ENCODE data around the gene MAGI2. TPM values are rescaled to one million over a fixed set of nuclear protein-coding genes. Genes with fewer than 3 reads are reported as not detected.

Gene MAGI2
- total and polyA plus RNA-seq, 2 donors (not counting 3 experiments of a cell fraction or from before 2014, with no cell fraction given): 0.28 to 6.0 TPM

- H3K27me3 ChIP-seq (ENCODE audit: control insufficient read depth in 2 of 2, insufficient read depth in 2 of 2, low read length in 2 of 2): no peaks in the 10 kb centered on the region
- TF ChIP-seq FOS (IDR thresholded peaks at IDR 0.05; ENCODE audit: borderline replicate concordance, insufficient read depth, low read length) (no peak), MYC (IDR thresholded peaks at IDR 0.05; ENCODE audit: low read depth, low read length) (no peak), POLR2A (IDR thresholded peaks at IDR 0.05; ENCODE audit: low read depth, low read length) (no peak), POLR2AphosphoS5 (IDR thresholded peaks at IDR 0.05; ENCODE audit: insufficient read depth, low read depth, low read length) (no peak), EZH2 (IDR thresholded peaks at IDR 0.05; ENCODE audit: borderline replicate concordance, low read depth, low read length, severe bottlenecking) (no peak), JUN (IDR thresholded peaks at IDR 0.05; ENCODE audit: borderline replicate concordance, insufficient read depth, insufficient read length, low read depth) (no peak), CTCF (IDR thresholded peaks at IDR 0.05; ENCODE audit: extremely low read depth in 1 of 2, insufficient read depth in 1 of 2, low read depth in 1 of 2, low read length in 2 of 2) (no peak), GATA2 (IDR thresholded peaks at IDR 0.05; ENCODE audit: insufficient read depth, insufficient read length, low read depth, low read length) (no peak)
- TF ChIP-seq, protein P1, sequence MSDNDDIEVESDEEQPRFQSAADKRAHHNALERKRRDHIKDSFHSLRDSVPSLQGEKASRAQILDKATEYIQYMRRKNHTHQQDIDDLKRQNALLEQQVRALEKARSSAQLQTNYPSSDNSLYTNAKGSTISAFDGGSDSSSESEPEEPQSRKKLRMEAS (IDR thresholded peaks at IDR 0.05; ENCODE audit: insufficient read depth, insufficient read length): no peak
- H3K4me1 ChIP-seq (ENCODE audit: control insufficient read depth, extremely low read depth, insufficient read depth, low read length): no peaks in the 10 kb centered on the region
- no peak overlapping the region for H3K9ac ChIP-seq (replicated peaks; ENCODE audit: extremely low read depth, insufficient read depth, low read length)
- dilution Hi-C loops (cut with MboI; ENCODE audit: extremely low pct_ligation_motif_present, low sequenced_read_pairs) (no loop called here), intact Hi-C loops (cut with micrococcal nuclease) (no loop called here)
- ChIA-PET CTCF (no interaction called here), POLR2A (no interaction called here)
- H3K9me3 ChIP-seq (replicated peaks; ENCODE audit: control insufficient read depth, insufficient read depth, low read length): no peaks in the 10 kb centered on the region
- H3K9me1 ChIP-seq (replicated peaks; ENCODE audit: control insufficient read depth, extremely low read depth, insufficient read depth, low read length): no peaks in the 10 kb centered on the region
- no TSS peak for BruUV-seq (replicated peaks)
- H3K79me2 ChIP-seq (ENCODE audit: control insufficient read depth, insufficient read depth, low read length): no peaks in the 10 kb centered on the region
- no peaks in the 10 kb centered on the region for H4K20me1 ChIP-seq (replicated peaks; ENCODE audit: control insufficient read depth, extremely low read depth, insufficient read depth, low read length)
- H3K36me3 ChIP-seq (ENCODE audit: control insufficient read depth in 2 of 2, extremely low read depth in 1 of 2, insufficient read depth in 2 of 2, low read length in 2 of 2): no peaks in the 10 kb centered on the region
- DNase-seq (ENCODE audit: low read depth, low spot score): no peak
- H3K4me3 ChIP-seq (replicated peaks in 1 of 3; ENCODE audit: insufficient read depth in 1 of 3, low read depth in 1 of 3, low read length in 3 of 3): no peak overlapping the region
- no peak overlapping the region for H3K27ac ChIP-seq (ENCODE audit: insufficient read depth, low read depth, low read length)
- H2AFZ ChIP-seq (ENCODE audit: low read depth, low read length): no peak overlapping the region
- no peak overlapping the region for H3K4me2 ChIP-seq (ENCODE audit: insufficient read depth, low read length)
- FAIRE-seq: no peak
Measured at GRCh38 chr7:77985974-77986339, 1467.5 kb downstream of the MAGI2 start.
